RPMI8226 (cell line): ENCODE results near the gene SPSB2.
"Not testable (repeated sequence)": the region's sequence is repeated elsewhere in the genome, so short reads cannot be mapped to it uniquely, and the experiment has no call there.

Experiments used
- DNase-seq: peaks from one replicate; pipeline ENCODE4 v3.0.0-alpha.2; 2015

SPSB2 gene

GRCh38 chr12:6899837-6900519, 26.9 kb upstream of the SPSB2 start:
- peak; percentile 70 for DNase-seq

GRCh38 chr12:6899427-6899826, 26.3 kb upstream of the SPSB2 start:
- no peak for DNase-seq

GRCh38 chr12:6896846-6897435, 23.8 kb upstream of the SPSB2 start:
- no peak for DNase-seq

GRCh38 chr12:6894321-6894720, 21.2 kb upstream of the SPSB2 start:
- no peak for DNase-seq

GRCh38 chr12:6892683-6893082, 19.6 kb upstream of the SPSB2 start:
- DNase-seq = not testable (repeated sequence)

- no peak for DNase-seq
These were observed 18.5 kb upstream of the SPSB2 start for GRCh38 chr12:6891646-6892001.

- peak; percentile 99 for DNase-seq
These were observed 17.9 kb upstream of the SPSB2 start for GRCh38 chr12:6890789-6891645.

GRCh38 chr12:6889775-6890573, 16.9 kb upstream of the SPSB2 start:
- DNase-seq = not testable (repeated sequence)

- DNase-seq = not testable (repeated sequence)
These were observed 15.7 kb upstream of the SPSB2 start for GRCh38 chr12:6888794-6889193.

GRCh38 chr12:6888360-6888759, 15.3 kb upstream of the SPSB2 start:
- peak; percentile 33 for DNase-seq

GRCh38 chr12:6887460-6887859, 14.4 kb upstream of the SPSB2 start:
- DNase-seq = no peak

GRCh38 chr12:6886206-6886999, 13.3 kb upstream of the SPSB2 start:
- DNase-seq = not testable (repeated sequence)

- no peak for DNase-seq
These were observed 11.4 kb upstream of the SPSB2 start for GRCh38 chr12:6884539-6884938.

- DNase-seq = no peak
These were observed 10.6 kb upstream of the SPSB2 start for GRCh38 chr12:6883683-6884082.

GRCh38 chr12:6883252-6883651, 10.1 kb upstream of the SPSB2 start:
- no peak for DNase-seq

GRCh38 chr12:6879824-6880223, 6.7 kb upstream of the SPSB2 start:
- DNase-seq = not testable (repeated sequence)

GRCh38 chr12:6874015-6874368, 889 bp upstream of the SPSB2 start:
- DNase-seq = not testable (repeated sequence)

GRCh38 chr12:6872073-6873048, 742 bp downstream of the SPSB2 start:
- DNase-seq = peak; percentile 88

- peak; percentile 53 for DNase-seq
These were observed 1.8 kb downstream of the SPSB2 start for GRCh38 chr12:6871052-6871957.

- not testable (repeated sequence) for DNase-seq
These were observed 2.8 kb downstream of the SPSB2 start for GRCh38 chr12:6870304-6870703.
